Dermis microvascular lymphatic vessel endothelial cell (primary cell): ENCODE measurements around the gene TUFM. TPM values are rescaled to one million over a fixed set of nuclear protein-coding genes. Genes with fewer than 3 reads are reported as not detected.
"Not testable (repeated sequence)": the region's sequence is repeated elsewhere in the genome, so short reads cannot be mapped to it uniquely, and the experiment has no call there.

ENCODE experiments used
- DNase-seq, 2 donors: peaks; one replicate each; pipeline versions ENCODE4 v3.0.0 to v3.0.0-alpha.2; 2010; ENCODE audit warnings: low read depth in 2 of 2
- total RNA-seq: library from RNA; depleted of rRNA; stranded (reverse); fragments of >200 nt; gene quantifications from 2 replicates; pipeline ENCODE4 v1.2.1, GENCODE V29; 2014

TUFM gene
- 109 and 118 TPM in 2 replicates for total RNA-seq

GRCh38 chr16:28846080-28846932, at the start of gene TUFM:
Gene TUFM (minus strand): TSS chr16:28846348. CDS start chr16:28846269, 79 bp downstream.
- DNase-seq, result peak; percentile 96 to 99

GRCh38 chr16:28895609-28896008, 49.5 kb upstream of the TUFM start:
- no peak for DNase-seq

DNA sequence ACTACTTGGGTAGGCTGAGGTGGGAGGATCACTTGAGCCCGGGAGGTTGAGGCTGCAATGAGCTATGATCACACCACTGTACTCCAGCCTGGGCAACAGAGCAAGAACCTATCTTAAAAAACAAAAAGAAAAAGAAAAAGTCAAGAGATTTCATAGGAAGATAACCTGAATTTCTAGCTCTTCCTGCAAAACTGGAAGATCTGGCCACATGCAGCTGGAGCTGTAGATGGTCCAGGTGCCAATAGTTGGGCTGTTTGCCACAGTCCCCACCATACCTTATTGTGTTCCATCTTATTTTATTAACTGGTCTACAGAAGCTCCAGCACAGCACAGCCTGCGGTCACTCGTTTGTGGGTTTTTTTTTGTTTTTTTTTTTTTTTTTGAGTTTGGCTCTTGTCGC, 47.1 kb upstream of the TUFM start:
- DNase-seq, result no peak

- DNase-seq, result no peak
These were observed 46.1 kb upstream of the TUFM start for GRCh38 chr16:28891964-28892890.

DNA sequence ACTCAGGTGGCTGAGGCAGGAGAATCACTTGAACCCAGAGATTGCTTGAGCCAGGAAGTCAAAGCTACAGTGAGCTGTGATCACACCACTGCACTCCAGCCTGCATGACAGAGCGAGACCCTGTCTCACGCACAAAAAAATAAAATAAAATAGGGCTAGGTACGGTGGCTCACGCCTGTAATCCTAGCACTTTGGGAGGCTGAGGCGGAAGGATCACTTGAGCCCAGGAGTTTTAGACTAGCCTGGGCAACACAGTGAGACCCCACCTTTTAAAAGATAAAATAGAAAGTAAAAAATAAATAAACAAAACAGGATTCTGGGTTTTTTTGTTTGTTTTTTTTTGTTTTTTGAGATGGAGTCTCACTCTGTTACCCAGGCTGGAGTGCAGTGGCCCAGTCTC, 44.2 kb upstream of the TUFM start:
- DNase-seq, result not testable (repeated sequence)

GRCh38 chr16:28886945-28887344, 40.8 kb upstream of the TUFM start:
- DNase-seq, result no peak

DNA sequence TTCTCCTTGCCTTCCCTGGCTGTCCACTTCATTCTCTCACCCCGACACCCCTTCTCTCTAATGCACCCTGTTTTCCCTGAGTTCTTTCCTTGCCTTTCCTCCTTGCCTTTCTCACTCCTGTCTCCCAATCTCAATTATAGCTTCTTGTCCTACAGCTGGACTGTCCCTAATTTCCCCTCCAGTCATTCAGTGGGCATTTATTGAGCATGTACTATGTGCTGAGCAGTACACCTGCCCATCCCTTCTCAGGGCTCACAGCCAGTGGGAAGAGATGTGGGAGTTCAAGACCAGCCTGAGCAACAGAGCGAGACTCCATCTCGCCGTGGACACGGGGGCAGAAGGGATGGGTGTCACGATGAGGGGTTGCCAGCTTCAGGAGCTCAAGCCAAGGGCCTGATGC, 37.9 kb upstream of the TUFM start:
- no peak for DNase-seq

DNA sequence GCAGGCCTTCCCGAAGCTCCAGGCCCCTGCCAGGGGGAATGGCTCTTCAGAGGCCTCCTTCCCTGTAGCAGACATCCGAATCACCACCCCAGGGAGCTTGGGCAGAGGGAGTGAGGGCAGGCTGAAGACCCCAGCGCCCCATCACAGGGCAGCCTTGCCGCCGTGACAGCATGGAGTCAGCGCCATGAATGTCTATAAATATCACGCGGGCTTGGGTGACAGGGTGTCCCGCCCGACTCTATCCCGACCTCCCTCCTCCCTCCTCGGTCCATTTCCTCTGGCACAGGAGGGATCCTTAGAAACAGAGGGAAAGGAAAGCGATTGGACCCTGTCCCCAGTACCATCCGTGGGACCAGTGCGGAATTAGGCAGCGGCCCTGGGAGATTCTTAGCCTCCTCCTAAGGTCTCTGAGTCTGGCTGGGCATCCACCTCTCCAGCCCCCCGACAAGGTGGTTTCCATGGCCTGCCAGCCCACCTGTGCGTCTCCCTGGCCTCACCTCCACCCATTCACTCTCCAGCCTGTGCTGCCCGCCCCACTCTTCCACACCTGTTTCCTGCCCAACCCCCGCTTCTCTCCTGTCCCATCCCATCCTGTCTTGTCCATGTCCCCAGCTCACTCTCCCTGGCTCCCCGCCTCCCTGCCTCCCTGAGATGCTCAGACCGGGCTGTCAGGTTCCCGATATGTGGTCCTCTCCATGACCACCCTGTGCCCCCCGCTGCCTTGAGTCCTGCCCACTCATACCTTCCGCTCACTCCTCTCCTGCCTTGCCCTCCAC, 37.3 kb upstream of the TUFM start:
- DNase-seq, result no peak

GRCh38 chr16:28882551-28883160, 36.5 kb upstream of the TUFM start:
- DNase-seq, result no peak

- not testable (repeated sequence) for DNase-seq
These were observed 35.4 kb upstream of the TUFM start for GRCh38 chr16:28881565-28881964.

DNA sequence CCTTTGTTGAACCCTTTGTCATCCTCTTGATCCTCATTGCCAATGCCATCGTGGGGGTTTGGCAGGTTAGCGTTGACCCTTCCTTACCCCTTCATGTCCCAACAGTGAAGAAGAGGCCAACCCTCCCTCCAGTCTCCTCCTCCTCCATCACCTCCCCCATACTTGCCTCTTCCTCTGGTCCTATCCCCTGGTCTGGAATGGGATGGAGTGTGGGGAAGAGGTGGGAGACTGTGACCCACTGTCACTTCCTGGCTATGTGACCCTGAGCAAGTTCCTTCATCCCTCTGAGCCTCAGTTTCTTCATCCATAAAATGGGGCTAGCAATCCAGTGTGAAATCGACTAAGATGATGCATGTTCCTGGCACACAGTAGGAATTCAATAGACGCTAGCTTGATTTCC, 34.8 kb upstream of the TUFM start:
- DNase-seq, result no peak

- no peak for DNase-seq
These were observed 34.4 kb upstream of the TUFM start for GRCh38 chr16:28880589-28880915.

GRCh38 chr16:28879841-28880588, 33.9 kb upstream of the TUFM start:
- peak; percentile 52 to 82 for DNase-seq

GRCh38 chr16:28879261-28879840, 33.2 kb upstream of the TUFM start:
- no peak for DNase-seq

DNA sequence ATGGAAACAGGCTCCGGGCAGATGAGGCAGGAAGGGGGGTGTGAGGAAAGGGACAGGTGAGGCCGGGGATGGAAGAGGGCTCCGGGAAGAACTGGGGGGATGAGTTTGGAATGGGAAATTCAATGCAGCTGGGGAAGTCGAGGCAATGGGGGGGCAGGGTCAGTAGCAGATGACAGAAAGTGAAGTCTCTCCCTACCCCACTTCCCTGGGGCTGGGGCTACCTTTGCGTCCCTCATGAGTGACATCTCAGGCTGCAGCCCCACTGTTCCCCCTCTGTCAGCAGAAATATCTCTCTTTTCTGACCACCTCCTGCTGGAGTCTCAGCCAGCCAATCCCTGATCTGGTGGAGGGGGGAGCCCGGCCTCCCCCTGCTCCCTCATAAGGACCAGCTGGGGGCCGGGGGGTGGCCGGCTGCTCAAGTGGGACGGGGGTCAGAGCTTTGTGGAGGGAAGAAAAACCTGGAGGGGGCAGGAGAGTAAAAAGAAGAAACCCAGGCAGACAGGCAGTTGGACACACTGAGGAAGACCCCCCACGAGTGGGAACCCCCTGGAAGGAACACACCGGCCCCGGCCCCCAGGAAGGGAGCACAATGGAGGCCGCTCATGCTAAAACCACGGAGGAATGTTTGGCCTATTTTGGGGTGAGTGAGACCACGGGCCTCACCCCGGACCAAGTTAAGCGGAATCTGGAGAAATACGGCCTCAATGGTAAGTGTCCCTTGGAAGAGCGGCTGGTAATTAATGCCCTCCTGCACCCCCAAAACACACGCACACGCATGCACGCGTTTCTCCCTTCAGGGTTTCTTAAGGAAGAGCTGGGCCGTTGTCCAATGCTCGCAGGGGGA, 32.2 kb upstream of the TUFM start, which contains the start of gene ATP2A1:
Gene ATP2A1 (plus strand): TSS at position 406 of the 844 bp plus-strand sequence. CDS start 184 bp downstream, at position 590.
- DNase-seq, result no peak

DNA sequence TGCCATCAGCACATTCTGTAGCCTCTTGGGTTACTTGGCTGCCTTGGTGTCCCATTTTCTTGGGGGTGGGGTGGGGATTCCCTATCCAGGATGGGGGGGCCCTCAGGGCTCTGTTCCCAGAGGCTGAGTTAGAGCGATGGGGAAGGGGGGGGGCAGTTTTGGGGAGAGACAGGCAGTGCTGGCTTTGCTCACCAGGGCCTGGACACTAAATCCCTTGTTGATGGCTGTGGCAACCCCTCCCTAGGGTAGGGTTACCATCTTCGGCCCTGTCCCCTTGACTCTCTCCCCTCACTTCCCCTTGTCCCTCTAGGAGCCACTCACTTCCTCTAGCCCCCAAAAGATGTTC, 31.5 kb upstream of the TUFM start:
- no peak for DNase-seq

GRCh38 chr16:28876973-28877654, 31.0 kb upstream of the TUFM start:
- no peak for DNase-seq

- DNase-seq, result no peak
These were observed 30.0 kb upstream of the TUFM start for GRCh38 chr16:28876019-28876659.
